Measurements from ENCODE around the gene P4HB. TPM values are rescaled to one million over a fixed set of nuclear protein-coding genes. Genes with fewer than 3 reads are reported as not detected.

The P4HB gene
- total RNA-seq, 1 donor from 2014 or later, result 792 TPM

DNA sequence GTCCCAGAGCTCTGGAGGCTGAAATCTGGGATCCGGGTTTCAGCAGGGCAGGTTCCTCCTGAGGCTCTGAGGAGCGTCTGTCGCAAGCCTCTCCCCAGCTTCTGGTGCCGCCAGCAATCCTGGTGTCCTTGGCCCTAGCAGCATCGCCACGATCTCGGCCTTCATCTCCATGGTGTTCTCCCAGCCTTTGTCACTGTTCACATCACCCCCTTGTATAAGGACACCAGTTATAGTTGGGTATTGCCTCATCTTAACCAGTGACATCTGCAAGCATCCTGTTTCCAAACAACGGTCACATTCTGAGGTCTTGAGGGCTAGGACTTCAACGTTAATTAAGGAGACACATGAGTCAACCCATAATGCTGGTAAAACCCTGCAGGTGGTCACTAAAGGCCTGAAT lies 22.7 kb downstream of the P4HB start:
- H3K4me1 Mint-ChIP-seq (ENCODE audit: unreplicated experiment), result peaks cover 5% of the 10 kb centered on the region
- no peaks in the 10 kb centered on the region for H3K36me3 Mint-ChIP-seq (ENCODE audit: unreplicated experiment)
- no peak for DNase-seq (ENCODE audit: extremely low spot score, unreplicated experiment)
- H3K27ac Mint-ChIP-seq (ENCODE audit: unreplicated experiment), result no peak overlapping the region
- H3K4me3 Mint-ChIP-seq (ENCODE audit: unreplicated experiment), result no peak overlapping the region
- no peaks in the 10 kb centered on the region for H3K9me3 Mint-ChIP-seq (ENCODE audit: unreplicated experiment)
- H3K27me3 Mint-ChIP-seq (ENCODE audit: unreplicated experiment), result no peaks in the 10 kb centered on the region
- TF ChIP-seq, protein P1, sequence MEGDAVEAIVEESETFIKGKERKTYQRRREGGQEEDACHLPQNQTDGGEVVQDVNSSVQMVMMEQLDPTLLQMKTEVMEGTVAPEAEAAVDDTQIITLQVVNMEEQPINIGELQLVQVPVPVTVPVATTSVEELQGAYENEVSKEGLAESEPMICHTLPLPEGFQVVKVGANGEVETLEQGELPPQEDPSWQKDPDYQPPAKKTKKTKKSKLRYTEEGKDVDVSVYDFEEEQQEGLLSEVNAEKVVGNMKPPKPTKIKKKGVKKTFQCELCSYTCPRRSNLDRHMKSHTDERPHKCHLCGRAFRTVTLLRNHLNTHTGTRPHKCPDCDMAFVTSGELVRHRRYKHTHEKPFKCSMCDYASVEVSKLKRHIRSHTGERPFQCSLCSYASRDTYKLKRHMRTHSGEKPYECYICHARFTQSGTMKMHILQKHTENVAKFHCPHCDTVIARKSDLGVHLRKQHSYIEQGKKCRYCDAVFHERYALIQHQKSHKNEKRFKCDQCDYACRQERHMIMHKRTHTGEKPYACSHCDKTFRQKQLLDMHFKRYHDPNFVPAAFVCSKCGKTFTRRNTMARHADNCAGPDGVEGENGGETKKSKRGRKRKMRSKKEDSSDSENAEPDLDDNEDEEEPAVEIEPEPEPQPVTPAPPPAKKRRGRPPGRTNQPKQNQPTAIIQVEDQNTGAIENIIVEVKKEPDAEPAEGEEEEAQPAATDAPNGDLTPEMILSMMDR (IDR thresholded peaks at IDR 0.05), result no peak

DNA sequence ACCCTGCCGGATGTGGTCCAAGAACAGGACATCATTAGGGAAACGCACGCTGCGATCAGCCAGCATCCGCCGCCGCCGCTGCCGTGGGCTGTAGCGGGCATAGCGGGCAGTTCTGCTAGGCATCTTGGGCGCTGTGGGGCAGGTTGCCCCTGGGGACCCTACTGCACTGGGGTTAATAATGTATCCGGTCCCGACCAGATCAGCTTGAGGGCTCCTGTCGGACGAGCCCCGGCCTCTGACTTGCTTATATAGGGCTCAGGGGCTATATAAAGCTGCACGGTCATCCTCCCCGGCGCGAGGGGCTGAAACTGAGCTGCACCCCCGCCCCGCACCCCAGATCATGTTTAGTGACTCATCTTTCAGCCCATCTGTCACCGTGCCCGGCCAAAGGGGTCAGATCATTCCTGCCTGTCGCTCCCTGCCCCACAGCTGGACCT lies 25.5 kb downstream of the P4HB start, which contains the start of gene PPP1R27:
Gene PPP1R27 (minus strand): TSS at position 220 of the 437 bp plus-strand sequence. CDS start 97 bp downstream, at position 123.
- H3K36me3 Mint-ChIP-seq (ENCODE audit: unreplicated experiment), result no peaks in the 10 kb centered on the region

DNA sequence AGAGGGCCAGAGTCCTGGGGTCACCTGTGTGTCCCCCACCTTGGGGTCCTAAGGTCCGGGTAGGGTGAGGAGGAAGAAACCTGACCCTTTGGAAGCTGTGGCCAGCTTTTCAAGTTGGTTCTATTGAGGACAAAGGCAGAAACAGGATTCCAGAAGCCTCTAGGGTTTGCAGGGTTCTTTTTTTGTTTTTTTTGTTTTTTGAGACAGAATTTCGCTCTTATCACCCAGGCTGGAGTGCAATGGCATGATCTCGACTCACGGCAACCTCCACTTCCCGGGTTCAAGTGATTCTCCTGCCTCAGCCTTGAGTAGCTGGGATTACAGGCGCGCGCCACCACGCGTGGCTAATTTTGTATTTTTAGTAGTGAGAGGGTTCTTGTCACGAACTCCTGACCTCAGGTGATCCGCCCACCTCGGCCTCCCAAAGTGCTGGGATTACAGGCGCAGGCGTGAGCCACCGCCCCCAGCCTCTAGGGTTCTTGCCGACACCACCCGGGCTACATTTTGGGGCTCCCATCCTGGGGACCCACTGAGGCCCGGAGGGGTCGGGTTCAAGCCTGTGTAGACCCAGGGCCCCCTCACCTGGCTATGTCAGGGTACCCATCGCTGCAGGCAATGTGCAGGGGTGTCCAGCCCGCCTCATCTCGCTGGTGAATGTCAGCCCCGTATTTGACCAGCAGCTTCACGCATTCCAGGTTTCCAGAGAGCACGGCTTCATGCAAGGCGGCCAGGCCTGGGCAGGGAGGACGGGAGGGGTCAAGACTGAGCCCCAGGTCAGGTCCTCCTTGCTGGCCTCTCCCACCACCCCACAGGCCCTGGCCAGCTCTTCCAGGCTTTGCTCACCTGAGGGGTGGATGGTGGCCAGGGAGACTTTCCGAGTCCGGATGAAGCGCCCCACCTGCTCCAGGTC lies 26.2 kb downstream of the P4HB start:
- H3K27me3 Mint-ChIP-seq (ENCODE audit: unreplicated experiment), result no peaks in the 10 kb centered on the region
- peaks cover 26% of the 10 kb centered on the region for H3K4me1 Mint-ChIP-seq (ENCODE audit: unreplicated experiment)
- TF ChIP-seq, protein P1 (IDR thresholded peaks at IDR 0.05), result no peak
- no peaks in the 10 kb centered on the region for H3K36me3 Mint-ChIP-seq (ENCODE audit: unreplicated experiment)
- H3K4me3 Mint-ChIP-seq (ENCODE audit: unreplicated experiment), result peak overlapping the region; percentile 79
- H3K9me3 Mint-ChIP-seq (ENCODE audit: unreplicated experiment), result no peaks in the 10 kb centered on the region
- H3K27ac Mint-ChIP-seq (ENCODE audit: unreplicated experiment), result peak overlapping the region; percentile 91
- peak; percentile 83 for DNase-seq (ENCODE audit: extremely low spot score, unreplicated experiment)

More for the DNA sequence above, 25.5 kb downstream of the P4HB start, which contains the start of gene PPP1R27:
- TF ChIP-seq, protein P1 (IDR thresholded peaks at IDR 0.05), result no peak
- peak within 1 kb of the TSS; percentile 79 for H3K4me3 Mint-ChIP-seq (ENCODE audit: unreplicated experiment)
- peaks cover 21% of the 10 kb centered on the region for H3K4me1 Mint-ChIP-seq (ENCODE audit: unreplicated experiment)
- H3K27ac Mint-ChIP-seq (ENCODE audit: unreplicated experiment), result peak within 1 kb of the TSS; percentile 91
- no peaks in the 10 kb centered on the region for H3K27me3 Mint-ChIP-seq (ENCODE audit: unreplicated experiment)
- DNase-seq (ENCODE audit: extremely low spot score, unreplicated experiment), result no peak
- H3K9me3 Mint-ChIP-seq (ENCODE audit: unreplicated experiment), result no peaks in the 10 kb centered on the region

DNA sequence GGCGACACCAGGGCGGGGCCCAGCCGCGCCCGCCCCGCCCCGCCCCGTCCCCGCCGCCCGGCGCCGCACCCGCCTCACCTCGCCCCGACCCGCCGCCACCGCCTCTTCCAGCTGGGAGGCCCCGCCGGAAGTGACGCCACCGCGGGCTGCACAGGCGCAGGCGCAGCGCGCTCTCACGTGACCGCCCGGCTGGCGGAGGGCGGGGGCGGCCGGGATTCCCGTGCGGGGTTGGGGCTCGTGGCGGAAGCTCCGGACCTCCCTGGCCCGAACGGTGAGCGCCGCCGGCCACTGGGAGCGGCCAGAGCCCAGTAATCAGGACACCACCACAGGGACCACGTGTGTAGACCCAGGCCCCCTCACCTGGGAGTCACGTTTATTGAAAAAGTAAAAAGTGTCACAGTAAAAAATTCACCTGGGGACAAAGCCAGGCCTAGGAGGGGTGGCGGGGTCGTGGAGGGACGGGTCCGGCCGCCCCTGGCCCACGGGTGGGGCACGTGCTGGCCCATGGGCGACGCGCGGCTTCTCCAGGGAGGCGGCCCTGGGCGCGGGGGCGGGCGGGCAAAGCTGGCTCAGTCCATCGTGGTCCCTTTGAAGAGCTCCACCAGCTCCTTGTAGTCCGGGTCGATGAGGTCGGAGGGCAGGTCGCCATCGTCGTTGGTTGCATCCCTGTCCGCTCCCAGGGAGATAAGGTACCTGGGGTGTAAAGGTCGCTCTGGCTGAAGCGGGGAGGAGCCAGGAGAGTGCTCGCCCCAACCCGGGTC lies 27.0 kb downstream of the P4HB start, which contains the start of gene MCRIP1:
Gene MCRIP1 (minus strand): TSS at position 132 of the 761 bp plus-strand sequence. CDS start 8,785 bp downstream, outside the sequence.
- Mint-ChIP-seq H3K27me3 (ENCODE audit: unreplicated experiment) (no peaks in the 10 kb centered on the region), H3K27ac (ENCODE audit: unreplicated experiment) (peak within 1 kb of the TSS; percentile 91), H3K4me1 (ENCODE audit: unreplicated experiment) (peaks cover 29% of the 10 kb centered on the region), H3K9me3 (ENCODE audit: unreplicated experiment) (no peaks in the 10 kb centered on the region), H3K36me3 (ENCODE audit: unreplicated experiment) (no peaks in the 10 kb centered on the region), H3K4me3 (ENCODE audit: unreplicated experiment) (peak within 1 kb of the TSS; percentile 91)
- peak; percentile 99 for DNase-seq (ENCODE audit: extremely low spot score, unreplicated experiment)
- TF ChIP-seq, protein P1 (IDR thresholded peaks at IDR 0.05), result no peak
